Small intestine (tissue), 7 donors: ENCODE results near the gene RCAN3. TPM values are rescaled to one million over a fixed set of nuclear protein-coding genes. Genes with fewer than 3 reads are reported as not detected.

ENCODE experiments used
- DNase-seq, 2 donors: peaks; one replicate each; pipeline versions ENCODE4 v3.0.0 to v3.0.0-alpha.2; 2013
- FAIRE-seq: peaks from 2 replicates; lab custom pipeline; 2012; peaks lifted over from hg19 to GRCh38; lab: Jason Lieb, UNC
- H3K27ac ChIP-seq, 3 donors: one replicate each; pipeline ENCODE4 v1.5.1; 2013; ENCODE audit warnings: low read length in 2 of 3, mild to moderate bottlenecking in 2 of 3, control low read depth in 1 of 3, inconsistent platforms in 1 of 3, low read depth in 1 of 3, moderate library complexity in 1 of 3
- H3K27me3 ChIP-seq, 3 donors: one replicate each; pipeline ENCODE4 v1.6.1; 2013; ENCODE audit warnings: low read length in 3 of 3, inconsistent platforms in 1 of 3; ENCODE audit not compliant: control insufficient read depth in 3 of 3, insufficient read depth in 3 of 3
- H3K36me3 ChIP-seq, 3 donors: one replicate each; pipeline ENCODE4 v1.6.1; 2013; ENCODE audit warnings: low read length in 3 of 3, inconsistent platforms in 1 of 3, low read depth in 1 of 3, mild to moderate bottlenecking in 1 of 3, moderate library complexity in 1 of 3; ENCODE audit not compliant: control insufficient read depth in 3 of 3, insufficient read depth in 2 of 3
- H3K4me1 ChIP-seq, 3 donors: one replicate each; pipeline ENCODE4 v1.6.1; 2013; ENCODE audit warnings: low read length in 2 of 3, inconsistent platforms in 1 of 3, low read depth in 1 of 3, mild to moderate bottlenecking in 1 of 3, moderate library complexity in 1 of 3; ENCODE audit not compliant: control insufficient read depth in 3 of 3, insufficient read depth in 2 of 3
- H3K4me3 ChIP-seq, 3 donors: one replicate each; pipeline ENCODE4 v1.5.1; 2013; ENCODE audit warnings: low read length in 3 of 3, control low read depth in 1 of 3, inconsistent platforms in 1 of 3, low read depth in 1 of 3, mild to moderate bottlenecking in 1 of 3, moderate library complexity in 1 of 3
- H3K9me3 ChIP-seq, 2 donors: one replicate each; pipeline ENCODE4 v1.6.1; 2013; ENCODE audit warnings: low read depth in 1 of 2, low read length in 1 of 2; ENCODE audit not compliant: control insufficient read depth in 2 of 2, insufficient read depth in 1 of 2
- WGBS, 3 donors: extraction: QIAGEN DNeasy Blood & Tissue Kit; methylation state at CpG; one replicate each; pipeline ENCODE4 v1.1.7; 2013; 5-methylcytosine and 5-hydroxymethylcytosine counted together
- polyA plus RNA-seq, 4 donors: library from polyadenylated mRNA; stranded (reverse) in 3 of 4; unstranded in 1 of 4; fragments of 200-250 nt in 3 of 4; fragments of 120-200 nt in 1 of 4; gene quantifications; one replicate each; pipeline versions ENCODE4 v1.2.1 to v1.2.3, GENCODE V29; 2013
- donor health status: healthy with polysubstance abuse.
- donor health status: control.
- donor health status: control.
- donor health status: Bipolar disorder and iron deficiency.
- donor health status: healthy.

Gene RCAN3
- polyA plus RNA-seq, 4 donors: 1.9 to 8.3 (median 4.2) TPM

DNA sequence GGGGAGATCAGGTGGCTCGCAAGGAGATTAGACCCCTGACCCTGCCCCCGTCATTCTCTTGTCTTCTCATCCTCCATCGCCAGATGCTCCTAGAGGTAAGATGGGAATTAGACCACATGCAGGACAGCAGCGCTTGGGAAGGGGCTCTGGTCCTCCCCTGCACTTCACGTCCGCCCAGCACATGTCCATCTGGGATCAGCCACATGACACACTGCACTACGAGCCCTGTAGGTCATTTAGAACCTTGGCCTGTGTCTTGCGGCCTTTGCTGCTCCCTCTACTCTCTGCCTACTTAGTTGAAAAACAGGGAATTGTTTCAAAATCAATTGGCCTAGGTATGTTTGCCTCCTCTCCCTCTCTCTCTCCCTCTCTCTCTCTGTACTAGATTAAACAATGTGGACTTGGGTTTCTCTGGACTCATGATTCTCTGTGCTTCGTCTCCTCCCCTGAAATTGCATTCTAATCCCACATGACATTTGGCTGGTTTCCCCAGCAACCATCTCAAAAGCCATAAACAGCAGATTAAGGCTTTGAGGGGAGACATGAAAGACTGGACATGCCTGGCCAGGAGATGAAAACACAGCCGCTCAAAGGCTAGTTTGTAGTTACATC is 49.4 kb downstream of the RCAN3 start:
- WGBS, 3 donors: 29 to 54% (median 45%) methylated on average over 10 of the region's 10 CpGs
- H3K4me1 ChIP-seq: peaks cover 0 to 36% (median 5%) of the 10 kb centered on the region in 3 donors
- peak; percentile 61 to 89 for DNase-seq
- H3K4me3 ChIP-seq: no peak overlapping the region
- peak overlapping the region in 1 of 3 donors; percentile 91 for H3K27ac ChIP-seq
- FAIRE-seq: no peak
- H3K27me3 ChIP-seq: peaks cover 0 to 5% (median 0%) of the 10 kb centered on the region in 3 donors
- no peaks in the 10 kb centered on the region for H3K36me3 ChIP-seq
- no peaks in the 10 kb centered on the region for H3K9me3 ChIP-seq

GRCh38 chr1:24553931-24554330 is 51.3 kb downstream of the RCAN3 start:
- H3K4me3 ChIP-seq: no peak overlapping the region
- peaks cover 0 to 5% (median 0%) of the 10 kb centered on the region in 3 donors for H3K27me3 ChIP-seq
- H3K9me3 ChIP-seq: no peaks in the 10 kb centered on the region
- no peaks in the 10 kb centered on the region for H3K36me3 ChIP-seq
- H3K4me1 ChIP-seq: peaks cover 0 to 53% (median 5%) of the 10 kb centered on the region in 3 donors
- no peak for DNase-seq
- FAIRE-seq: no peak
- H3K27ac ChIP-seq: no peak overlapping the region
- 92 to 96% (median 92%) methylated on average over 3 of the region's 3 CpGs for WGBS, 3 donors

GRCh38 chr1:24554714-24555113 is 52.1 kb downstream of the RCAN3 start:
- Histone ChIP-seq H3K36me3 (no peaks in the 10 kb centered on the region), H3K9me3 (no peaks in the 10 kb centered on the region), H3K4me3 (no peak overlapping the region), H3K27me3 (peaks cover 0 to 5% (median 0%) of the 10 kb centered on the region in 3 donors), H3K4me1 (peaks cover 0 to 58% (median 5%) of the 10 kb centered on the region in 3 donors), H3K27ac (no peak overlapping the region)
- DNase-seq: no peak
- FAIRE-seq: no peak
- WGBS, 3 donors: 89 to 99% (median 94%) methylated on average over 4 of the region's 4 CpGs

DNA sequence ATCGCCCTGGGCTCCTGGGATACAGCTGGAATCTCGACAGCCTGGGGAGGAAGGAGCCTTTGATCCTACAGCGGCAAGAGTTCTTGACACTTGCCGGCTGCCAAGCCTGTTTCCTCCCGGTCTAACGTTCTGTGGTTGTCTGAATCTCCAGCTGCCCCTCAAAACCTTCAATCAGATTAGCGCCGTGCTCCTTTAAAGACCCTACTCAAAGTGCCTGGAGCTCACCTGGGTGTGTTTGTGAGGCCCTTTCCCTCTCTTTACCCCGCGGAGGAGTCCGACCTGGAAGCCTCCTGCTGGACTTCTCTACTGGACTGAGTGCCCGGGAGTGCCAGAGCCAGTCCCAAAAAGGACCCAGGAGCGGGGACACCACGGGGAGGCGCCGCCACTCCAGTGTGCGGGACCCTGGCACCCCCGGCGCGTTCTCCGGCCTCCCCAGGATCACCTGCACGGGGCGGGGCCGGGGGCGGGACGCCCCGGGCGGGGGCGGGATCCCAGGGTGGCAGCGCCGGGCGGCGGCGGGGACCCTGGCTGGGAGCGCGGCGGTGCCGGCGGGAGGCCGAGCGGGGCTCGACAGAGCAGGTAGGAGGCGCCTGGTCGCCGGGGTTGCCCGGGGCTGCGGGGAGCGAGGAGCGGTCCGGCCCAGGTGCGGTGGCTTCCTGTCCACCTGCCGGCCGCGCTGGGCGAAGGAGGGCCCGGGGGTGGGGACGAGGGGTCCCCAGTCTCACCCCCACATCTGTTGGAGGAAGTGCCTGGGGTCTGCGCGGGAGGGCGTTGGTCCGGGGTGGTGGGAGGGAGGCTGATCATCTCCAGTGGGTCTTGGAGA is 53.2 kb downstream of the RCAN3 start, which contains the start of gene NCMAP:
Gene NCMAP (plus strand): TSS at position 497 of the 823 bp plus-strand sequence. CDS start 39,344 bp downstream, outside the sequence.
- Histone ChIP-seq H3K27me3 (peaks cover 0 to 5% (median 0%) of the 10 kb centered on the region in 3 donors), H3K4me3 (peak within 1 kb of the TSS; percentile 18 to 67 (median 62)), H3K9me3 (no peaks in the 10 kb centered on the region), H3K36me3 (no peaks in the 10 kb centered on the region), H3K27ac (peak within 1 kb of the TSS in 2 of 3 donors; percentile 45 to 98), H3K4me1 (peaks cover 0 to 58% (median 5%) of the 10 kb centered on the region in 3 donors)
- 2 to 3% (median 2%) methylated on average over 35 to 61 of the region's 61 CpGs for WGBS, 3 donors
- FAIRE-seq (no peak), DNase-seq (peak; percentile 66 to 81)

DNA sequence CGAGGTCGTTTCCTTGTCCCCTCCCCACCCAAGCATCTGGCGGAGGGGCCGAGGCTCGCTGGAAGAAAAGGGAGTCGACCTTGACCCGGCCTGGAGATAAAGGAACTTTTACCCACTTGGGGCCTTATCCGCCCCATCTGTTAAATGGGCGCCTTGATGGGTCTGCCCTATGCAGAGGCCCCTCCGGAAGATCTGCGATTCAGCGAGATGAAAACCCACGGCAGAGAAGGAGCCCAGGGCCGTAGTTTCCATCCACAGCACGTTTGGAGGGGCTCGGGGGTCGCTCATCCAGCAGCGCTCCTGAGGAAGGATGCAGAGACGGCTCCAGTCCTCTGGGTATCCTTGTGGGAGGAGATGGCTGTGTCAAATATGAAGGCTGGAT is 53.8 kb downstream of the RCAN3 start:
- Histone ChIP-seq H3K27ac (peak overlapping the region in 1 of 3 donors; percentile 98), H3K27me3 (peaks cover 0 to 5% (median 0%) of the 10 kb centered on the region in 3 donors), H3K36me3 (no peaks in the 10 kb centered on the region), H3K4me3 (peak overlapping the region in 2 of 3 donors; percentile 62 to 67), H3K4me1 (peaks cover 0 to 55% (median 5%) of the 10 kb centered on the region in 3 donors), H3K9me3 (no peaks in the 10 kb centered on the region)
- DNase-seq: no peak
- 37 to 45% (median 43%) methylated on average over 19 of the region's 19 CpGs for WGBS, 3 donors
- FAIRE-seq: no peak

DNA sequence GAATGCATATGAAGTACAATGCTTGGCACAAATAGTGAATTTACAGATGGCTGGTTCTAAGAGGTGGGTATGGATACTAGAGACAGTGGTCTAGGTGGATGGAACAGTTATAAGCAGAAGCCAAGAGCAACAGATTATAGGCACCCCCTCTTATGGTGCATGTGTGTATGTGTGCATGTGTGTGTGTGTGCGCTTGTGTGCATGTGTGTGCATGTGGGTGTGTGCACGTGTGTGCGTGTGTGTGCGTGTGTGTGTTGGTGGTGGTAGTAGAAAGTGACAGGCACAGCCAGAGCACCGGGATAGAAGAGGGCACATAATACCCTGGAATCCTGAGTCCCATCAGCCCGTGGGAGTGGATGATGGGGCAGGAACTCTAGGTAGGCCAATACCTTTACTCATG is 54.6 kb downstream of the RCAN3 start:
- no peak overlapping the region for H3K4me3 ChIP-seq
- peaks cover 0 to 47% (median 5%) of the 10 kb centered on the region in 3 donors for H3K4me1 ChIP-seq
- WGBS, 3 donors: 90 to 95% (median 93%) methylated on average over 6 of the region's 6 CpGs
- peaks cover 0 to 5% (median 0%) of the 10 kb centered on the region in 3 donors for H3K27me3 ChIP-seq
- peak overlapping the region in 2 of 3 donors; percentile 45 to 98 for H3K27ac ChIP-seq
- no peaks in the 10 kb centered on the region for H3K36me3 ChIP-seq
- FAIRE-seq (no peak), DNase-seq (no peak)
- no peaks in the 10 kb centered on the region for H3K9me3 ChIP-seq

GRCh38 chr1:24557711-24558131 is 55.1 kb downstream of the RCAN3 start:
- peaks cover 0 to 5% (median 0%) of the 10 kb centered on the region in 3 donors for H3K27me3 ChIP-seq
- WGBS, 3 donors: 46 to 71% (median 53%) methylated on average over 9 of the region's 9 CpGs
- DNase-seq (peak; percentile 74 to 75), FAIRE-seq (no peak)
- no peak overlapping the region for H3K4me3 ChIP-seq
- H3K9me3 ChIP-seq: no peaks in the 10 kb centered on the region
- no peaks in the 10 kb centered on the region for H3K36me3 ChIP-seq
- H3K27ac ChIP-seq: peak overlapping the region in 2 of 3 donors; percentile 45 to 98
- peaks cover 0 to 46% (median 5%) of the 10 kb centered on the region in 3 donors for H3K4me1 ChIP-seq

GRCh38 chr1:24558455-24558854 is 55.8 kb downstream of the RCAN3 start:
- FAIRE-seq (no peak), DNase-seq (no peak)
- peaks cover 0 to 46% (median 5%) of the 10 kb centered on the region in 3 donors for H3K4me1 ChIP-seq
- H3K27ac ChIP-seq: peak overlapping the region in 2 of 3 donors; percentile 45 to 98
- peaks cover 0 to 5% (median 0%) of the 10 kb centered on the region in 3 donors for H3K27me3 ChIP-seq
- WGBS, 3 donors: 89 to 95% (median 91%) methylated on average over 7 of the region's 7 CpGs
- H3K4me3 ChIP-seq: no peak overlapping the region
- H3K9me3 ChIP-seq: no peaks in the 10 kb centered on the region
- H3K36me3 ChIP-seq: no peaks in the 10 kb centered on the region
